HepG2 (cell line): ENCODE measurements around the gene DBNDD1. TPM values are rescaled to one million over a fixed set of nuclear protein-coding genes. Genes with fewer than 3 reads are reported as not detected.

Experiments
- FOXC1 ChIP-seq: sonication (generic); formaldehyde crosslinking; IDR thresholded peaks from 2 replicates; pipeline ENCODE4 v1.8.0; 2022; ENCODE audit warnings: mild to moderate bottlenecking, missing genetic modification reagents, borderline replicate concordance
- MAFG ChIP-seq: sonication (generic); formaldehyde crosslinking; IDR thresholded peaks from 2 replicates; pipeline ENCODE4 v1.5.1; 2020; ENCODE audit warnings: mild to moderate bottlenecking, missing genetic modification reagents
- MLLT10 ChIP-seq: sonication (generic); formaldehyde crosslinking; IDR thresholded peaks from 2 replicates; pipeline ENCODE4 v1.4.0; 2020; ENCODE audit warnings: missing genetic modification reagents
- MTF2 ChIP-seq: sonication (generic); formaldehyde crosslinking; IDR thresholded peaks from 2 replicates; pipeline ENCODE4 v1.5.0; 2020; ENCODE audit warnings: missing genetic modification reagents, borderline replicate concordance
- NR0B2 ChIP-seq: sonication (generic); formaldehyde crosslinking; IDR thresholded peaks from 2 replicates; pipeline ENCODE4 v1.4.0; 2020; ENCODE audit warnings: mild to moderate bottlenecking, missing genetic modification reagents
- TAF1 ChIP-seq: sonication (generic); formaldehyde crosslinking; IDR thresholded peaks from 2 replicates; pipeline ENCODE4 v1.4.0; 2020; ENCODE audit warnings: missing genetic modification reagents
- ZBTB10 ChIP-seq: sonication (generic); formaldehyde crosslinking; IDR thresholded peaks from 2 replicates; pipeline ENCODE4 v1.4.0; 2020; ENCODE audit warnings: missing genetic modification reagents, borderline replicate concordance
- ZBTB42 ChIP-seq: sonication (generic); formaldehyde crosslinking; IDR thresholded peaks from 2 replicates; pipeline ENCODE4 v1.5.0; 2020; ENCODE audit warnings: mild to moderate bottlenecking, missing genetic modification reagents
- ZNF275 ChIP-seq: sonication (generic); formaldehyde crosslinking; IDR thresholded peaks from 2 replicates; pipeline ENCODE4 v1.8.0; 2022; ENCODE audit warnings: missing genetic modification reagents, mild to moderate bottlenecking, inconsistent platforms, borderline replicate concordance
- ZNF292 ChIP-seq: sonication (generic); formaldehyde crosslinking; IDR thresholded peaks from 2 replicates; pipeline ENCODE4 v1.8.1; 2022; ENCODE audit warnings: mild to moderate bottlenecking, low read depth, missing genetic modification reagents, borderline replicate concordance
- ZNF44 ChIP-seq: sonication (generic); formaldehyde crosslinking; IDR thresholded peaks from 2 replicates; pipeline ENCODE4 v1.5.1; 2020; ENCODE audit warnings: mild to moderate bottlenecking, missing genetic modification reagents
- ZNF441 ChIP-seq: sonication (generic); formaldehyde crosslinking; IDR thresholded peaks from 2 replicates; pipeline ENCODE4 v1.7.0; 2021; ENCODE audit warnings: missing genetic modification reagents, borderline replicate concordance
- ZNF614 ChIP-seq: IDR thresholded peaks from 2 replicates; pipeline ENCODE4 v1.6.1; 2018; ENCODE audit warnings: missing biosample characterization, missing genetic modification reagents, inconsistent platforms, borderline replicate concordance
- ZSCAN25 ChIP-seq: sonication (generic); formaldehyde crosslinking; IDR thresholded peaks from 2 replicates; pipeline ENCODE4 v1.8.0; 2022; ENCODE audit warnings: mild to moderate bottlenecking, missing genetic modification reagents
- polyA plus RNA-seq, 8 experiments: library from polyadenylated mRNA; depleted of rRNA in 3 of 8; stranded (reverse) in 7 of 8; unstranded in 1 of 8; fragments of >200 nt; fragmentation: Illumina TruSeq in 4 of 8; extraction: Trizol in 4 of 8; gene quantifications; 2 replicates each; pipeline versions ENCODE4 v1.2.1 to v1.2.3, GENCODE V29; 2011 to 2016; ENCODE audit warnings: low read depth in 4 of 8, missing spikeins in 1 of 8, mixed read lengths in 1 of 8; ENCODE audit not compliant: insufficient read depth in 1 of 8
- total RNA-seq, 5 experiments: library from RNA; depleted of rRNA; stranded (reverse); fragments of >200 nt; fragmentation: Illumina TruSeq; extraction: Trizol; gene quantifications; 2 replicates each; pipeline ENCODE4 v1.2.3, GENCODE V29; 2016; ENCODE audit warnings: low read depth in 1 of 5
- TF ChIP-seq, protein P1 (sequence below): sonication (generic); formaldehyde crosslinking; IDR thresholded peaks from 2 replicates; pipeline ENCODE4 v1.4.0; 2020; ENCODE audit warnings: missing genetic modification reagents, mild to moderate bottlenecking, borderline replicate concordance
- TF ChIP-seq, protein P2 (sequence below): sonication (generic); formaldehyde crosslinking; IDR thresholded peaks from 2 replicates; pipeline ENCODE4 v1.8.0; 2022; ENCODE audit warnings: mild to moderate bottlenecking, missing genetic modification reagents, borderline replicate concordance
- TF ChIP-seq, protein P3 (sequence below): sonication (generic); formaldehyde crosslinking; IDR thresholded peaks from 2 replicates; pipeline ENCODE4 v1.4.0; 2020; ENCODE audit warnings: mild to moderate bottlenecking, missing genetic modification reagents

The DBNDD1 gene
- total and polyA plus RNA-seq, 2 of the 13 experiments (the other 11 are each of a cell fraction or from before 2014, with no cell fraction given), result 17.0 to 40.4 TPM

DNA sequence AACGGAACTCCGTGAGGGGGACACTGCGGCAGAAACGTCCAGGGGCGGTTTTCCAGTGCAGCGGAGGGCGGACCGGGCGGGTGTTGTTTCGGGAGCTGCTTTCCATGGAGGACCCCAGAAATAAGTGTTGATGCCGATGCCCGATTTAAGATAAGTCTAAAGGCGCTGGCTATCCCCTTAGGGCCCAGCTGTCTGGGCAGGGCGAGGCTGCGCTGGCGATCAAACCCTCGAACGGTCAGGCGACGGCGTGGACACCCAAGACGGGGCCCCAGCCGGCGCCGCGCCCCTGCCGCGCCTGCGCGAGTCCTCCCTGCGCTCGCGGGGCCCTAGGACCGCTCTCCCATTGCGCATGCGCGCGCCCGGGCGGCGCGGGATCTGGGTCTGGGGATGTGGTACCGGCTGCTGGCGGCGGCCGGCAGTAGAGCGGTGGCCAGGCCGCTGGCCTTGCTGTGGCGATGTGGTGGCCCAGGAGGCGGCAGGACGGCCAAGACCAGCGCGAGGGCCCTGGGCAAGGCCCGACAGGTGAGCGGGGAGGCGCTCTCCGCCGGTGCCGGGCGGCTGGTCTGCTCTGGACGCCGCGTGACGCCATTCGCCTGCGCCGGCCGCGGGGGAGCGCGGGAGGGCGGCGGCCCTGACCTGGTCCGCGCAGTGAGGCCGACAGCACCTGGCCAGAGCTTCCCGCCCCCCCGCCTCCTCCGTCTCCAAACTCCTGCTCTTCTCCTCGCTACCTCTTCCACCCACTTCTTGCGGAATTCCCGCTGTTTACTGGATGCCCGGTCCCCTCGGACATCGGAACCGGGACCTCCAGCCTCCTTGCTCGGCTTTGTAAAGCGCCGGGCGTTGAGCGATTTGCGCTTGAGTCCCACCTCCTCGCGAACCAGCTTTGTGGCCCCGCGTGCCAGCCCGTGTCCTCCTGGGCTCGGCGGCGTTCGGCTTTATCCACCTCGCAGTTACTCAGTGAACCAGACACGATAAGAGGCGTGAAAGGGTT lies 46.7 kb downstream of the DBNDD1 start (continued):
- TF ChIP-seq, protein P1, sequence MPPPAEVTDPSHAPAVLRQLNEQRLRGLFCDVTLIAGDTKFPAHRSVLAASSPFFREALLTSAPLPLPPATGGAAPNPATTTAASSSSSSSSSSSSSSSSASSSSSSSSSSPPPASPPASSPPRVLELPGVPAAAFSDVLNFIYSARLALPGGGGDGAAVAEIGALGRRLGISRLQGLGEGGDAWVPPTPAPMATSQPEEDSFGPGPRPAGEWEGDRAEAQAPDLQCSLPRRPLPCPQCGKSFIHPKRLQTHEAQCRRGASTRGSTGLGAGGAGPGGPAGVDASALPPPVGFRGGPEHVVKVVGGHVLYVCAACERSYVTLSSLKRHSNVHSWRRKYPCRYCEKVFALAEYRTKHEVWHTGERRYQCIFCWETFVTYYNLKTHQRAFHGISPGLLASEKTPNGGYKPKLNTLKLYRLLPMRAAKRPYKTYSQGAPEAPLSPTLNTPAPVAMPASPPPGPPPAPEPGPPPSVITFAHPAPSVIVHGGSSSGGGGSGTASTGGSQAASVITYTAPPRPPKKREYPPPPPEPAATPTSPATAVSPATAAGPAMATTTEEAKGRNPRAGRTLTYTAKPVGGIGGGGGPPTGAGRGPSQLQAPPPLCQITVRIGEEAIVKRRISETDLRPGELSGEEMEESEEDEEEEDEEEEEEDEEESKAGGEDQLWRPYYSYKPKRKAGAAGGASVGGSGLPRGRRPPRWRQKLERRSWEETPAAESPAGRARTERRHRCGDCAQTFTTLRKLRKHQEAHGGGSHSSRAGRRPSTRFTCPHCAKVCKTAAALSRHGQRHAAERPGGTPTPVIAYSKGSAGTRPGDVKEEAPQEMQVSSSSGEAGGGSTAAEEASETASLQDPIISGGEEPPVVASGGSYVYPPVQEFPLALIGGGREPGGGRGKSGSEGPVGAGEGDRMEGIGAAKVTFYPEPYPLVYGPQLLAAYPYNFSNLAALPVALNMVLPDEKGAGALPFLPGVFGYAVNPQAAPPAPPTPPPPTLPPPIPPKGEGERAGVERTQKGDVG (CRISPR knock-in tag), result peak; percentile 24; the same call in 1 of the 2 replicates
- TF ChIP-seq ZBTB42 (CRISPR knock-in tag) (no peak), TAF1 (CRISPR knock-in tag) (peak; percentile 86), MTF2 (CRISPR knock-in tag) (peak; percentile 96; the same call in 1 of the 2 replicates), ZNF441 (CRISPR knock-in tag) (peak; percentile 19), ZSCAN25 (CRISPR knock-in tag) (peak; percentile 46), ZNF275 (CRISPR knock-in tag) (peak; percentile 35; the same call in 1 of the 2 replicates), NR0B2 (CRISPR knock-in tag) (peak; percentile 90), ZNF292 (0 out of 2 replicates have a peak, but pooled peaks have one; percentile 21), MAFG (CRISPR knock-in tag) (peak; percentile 34; the same call in 1 of the 2 replicates), MLLT10 (CRISPR knock-in tag) (no peak), ZNF44 (CRISPR knock-in tag) (no peak; the same call in 1 of the 2 replicates), FOXC1 (CRISPR knock-in tag) (peak; percentile 93), ZNF614 (CRISPR knock-in tag) (peak; percentile 55; the same call in 1 of the 2 replicates), ZBTB10 (no peak; the same call in none of the 2 replicates)
- TF ChIP-seq, protein P2, sequence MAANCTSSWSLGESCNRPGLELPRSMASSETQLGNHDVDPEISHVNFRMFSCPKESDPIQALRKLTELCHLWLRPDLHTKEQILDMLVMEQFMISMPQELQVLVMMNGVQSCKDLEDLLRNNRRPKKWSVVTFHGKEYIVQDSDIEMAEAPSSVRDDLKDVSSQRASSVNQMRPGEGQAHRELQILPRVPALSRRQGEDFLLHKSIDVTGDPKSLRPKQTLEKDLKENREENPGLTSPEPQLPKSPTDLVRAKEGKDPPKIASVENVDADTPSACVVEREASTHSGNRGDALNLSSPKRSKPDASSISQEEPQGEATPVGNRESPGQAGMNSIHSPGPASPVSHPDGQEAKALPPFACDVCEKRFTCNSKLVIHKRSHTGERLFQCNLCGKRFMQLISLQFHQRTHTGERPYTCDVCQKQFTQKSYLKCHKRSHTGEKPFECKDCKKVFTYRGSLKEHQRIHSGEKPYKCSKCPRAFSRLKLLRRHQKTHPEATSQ (CRISPR knock-in tag), result peak; percentile 65; the same call in 1 of the 2 replicates
- TF ChIP-seq, protein P3, sequence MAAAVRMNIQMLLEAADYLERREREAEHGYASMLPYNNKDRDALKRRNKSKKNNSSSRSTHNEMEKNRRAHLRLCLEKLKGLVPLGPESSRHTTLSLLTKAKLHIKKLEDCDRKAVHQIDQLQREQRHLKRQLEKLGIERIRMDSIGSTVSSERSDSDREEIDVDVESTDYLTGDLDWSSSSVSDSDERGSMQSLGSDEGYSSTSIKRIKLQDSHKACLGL (CRISPR knock-in tag), result peak; percentile 72
